HG03354 (cell line): ENCODE data around the gene GYS1.
"Not testable (repeated sequence)": the region's sequence is repeated elsewhere in the genome, so short reads cannot be mapped to it uniquely, and the experiment has no call there.

ENCODE experiments used
- ATAC-seq: cut with Tn5 transposase; IDR thresholded peaks from one replicate; pipeline ENCODE4 v1.9.1; 2021; ENCODE audit warnings: mild to moderate bottlenecking; ENCODE audit not compliant: unreplicated experiment, poor library complexity, severe bottlenecking

The GYS1 gene

GRCh38 chr19:48950159-48950558 lies 43.0 kb downstream of the GYS1 start:
- no peak for ATAC-seq

- no peak for ATAC-seq
Measured at GRCh38 chr19:48947258-48947542, 45.9 kb downstream of the GYS1 start.

GRCh38 chr19:48946463-48947257 lies 46.4 kb downstream of the GYS1 start:
- ATAC-seq = no peak

- ATAC-seq = no peak
Measured at GRCh38 chr19:48945817-48946216, 47.3 kb downstream of the GYS1 start.

- ATAC-seq = no peak
Measured at GRCh38 chr19:48945415-48945814, 47.7 kb downstream of the GYS1 start.

GRCh38 chr19:48943081-48943480 lies 50.0 kb downstream of the GYS1 start:
- no peak for ATAC-seq

GRCh38 chr19:48940902-48941301 lies 52.2 kb downstream of the GYS1 start:
- no peak for ATAC-seq

GRCh38 chr19:48938256-48938655 lies 54.9 kb downstream of the GYS1 start:
- no peak for ATAC-seq

- ATAC-seq = no peak
Measured at GRCh38 chr19:48935864-48936263, 57.2 kb downstream of the GYS1 start.

- no peak for ATAC-seq
Measured at GRCh38 chr19:48934837-48935236, 58.3 kb downstream of the GYS1 start.

GRCh38 chr19:48933382-48933932 lies 59.7 kb downstream of the GYS1 start, which contains the start of gene DHDH:
Gene DHDH (plus strand): TSS chr19:48933699. CDS start chr19:48933722, 23 bp downstream.
- ATAC-seq = no peak

- no peak for ATAC-seq
Measured at GRCh38 chr19:48928164-48929025, 64.7 kb downstream of the GYS1 start.

- not testable (repeated sequence) for ATAC-seq
Measured at GRCh38 chr19:48927692-48928091, 65.4 kb downstream of the GYS1 start.

GRCh38 chr19:48926909-48927308 lies 66.2 kb downstream of the GYS1 start:
- no peak for ATAC-seq

- ATAC-seq = not testable (repeated sequence)
Measured at GRCh38 chr19:48925890-48926289, 67.2 kb downstream of the GYS1 start.

GRCh38 chr19:48925240-48925843 lies 67.8 kb downstream of the GYS1 start:
- ATAC-seq = no peak

- ATAC-seq = no peak
Measured at GRCh38 chr19:48922548-48923490, 70.3 kb downstream of the GYS1 start.

- ATAC-seq = no peak
Measured at GRCh38 chr19:48921721-48922500, 71.2 kb downstream of the GYS1 start.

- no peak for ATAC-seq
Measured at GRCh38 chr19:48920949-48921348, 72.2 kb downstream of the GYS1 start.
